ENCODE data around the gene TFEB. TPM values are rescaled to one million over a fixed set of nuclear protein-coding genes. Genes with fewer than 3 reads are reported as not detected.

TFEB gene
- total and polyA plus RNA-seq, 7 donors = 16.1 to 65.2 (median 40.9) TPM

DNA sequence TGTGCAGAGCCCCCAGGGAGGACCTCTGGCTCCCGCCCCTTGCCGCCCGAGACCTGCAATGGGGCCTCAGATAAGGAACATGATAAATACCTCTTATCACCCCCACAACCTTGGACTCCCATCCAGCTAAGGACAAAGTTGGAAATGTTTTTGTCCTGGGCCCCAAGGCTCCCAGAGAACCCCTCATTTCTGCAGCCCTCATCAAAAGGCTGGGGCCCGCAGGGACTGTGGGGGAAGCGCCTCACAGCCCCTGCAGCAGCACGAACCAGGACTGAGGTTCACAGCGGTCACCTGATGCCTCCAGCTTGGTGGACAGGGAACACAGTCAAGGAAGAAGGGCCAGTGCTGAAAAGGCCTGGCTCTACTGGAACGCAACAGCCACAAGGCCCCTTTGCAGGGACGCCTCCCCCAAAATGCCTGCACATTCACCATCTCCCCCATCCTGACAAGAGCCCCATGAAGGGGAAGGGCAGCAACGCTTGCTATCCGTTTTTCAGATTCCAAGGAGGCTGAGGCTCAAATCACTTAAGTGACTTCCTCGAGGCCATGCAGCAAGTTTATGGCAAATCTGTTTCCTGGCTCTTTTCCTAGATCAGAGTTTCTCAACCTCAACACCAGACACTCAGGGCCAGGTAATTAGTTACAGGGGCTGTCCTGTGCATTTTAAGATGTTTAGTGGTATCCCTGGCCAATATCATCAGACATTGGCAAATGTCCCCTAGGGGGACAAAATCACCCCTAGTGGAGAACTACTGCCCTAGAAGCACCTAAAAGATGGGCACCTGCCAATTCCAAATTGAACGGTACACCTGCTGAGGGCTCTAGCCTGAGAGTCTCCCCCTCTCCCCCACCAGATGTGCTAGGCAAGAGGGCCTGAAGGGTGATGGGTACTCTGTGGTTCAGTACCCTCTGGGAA is 10.6 kb downstream of the TFEB start:
- H3K4me3 ChIP-seq = peak overlapping the region; percentile 49
- intact Hi-C loops (cut with DNase I) = no loop called here
- H3K27ac ChIP-seq = peak overlapping the region; percentile 79
- peak in 1 of 2 donors; percentile 43 for DNase-seq
- WGBS, 3 donors = 56 to 77% (median 69%) methylated on average over 13 of the region's 13 CpGs
- H3K4me1 ChIP-seq = peaks cover 99% of the 10 kb centered on the region
- no peaks in the 10 kb centered on the region for H3K27me3 ChIP-seq (ENCODE audit: insufficient read depth in 3 of 3, low read length in 2 of 3)
- no peaks in the 10 kb centered on the region for H3K9me3 ChIP-seq
- TF ChIP-seq, protein P1, sequence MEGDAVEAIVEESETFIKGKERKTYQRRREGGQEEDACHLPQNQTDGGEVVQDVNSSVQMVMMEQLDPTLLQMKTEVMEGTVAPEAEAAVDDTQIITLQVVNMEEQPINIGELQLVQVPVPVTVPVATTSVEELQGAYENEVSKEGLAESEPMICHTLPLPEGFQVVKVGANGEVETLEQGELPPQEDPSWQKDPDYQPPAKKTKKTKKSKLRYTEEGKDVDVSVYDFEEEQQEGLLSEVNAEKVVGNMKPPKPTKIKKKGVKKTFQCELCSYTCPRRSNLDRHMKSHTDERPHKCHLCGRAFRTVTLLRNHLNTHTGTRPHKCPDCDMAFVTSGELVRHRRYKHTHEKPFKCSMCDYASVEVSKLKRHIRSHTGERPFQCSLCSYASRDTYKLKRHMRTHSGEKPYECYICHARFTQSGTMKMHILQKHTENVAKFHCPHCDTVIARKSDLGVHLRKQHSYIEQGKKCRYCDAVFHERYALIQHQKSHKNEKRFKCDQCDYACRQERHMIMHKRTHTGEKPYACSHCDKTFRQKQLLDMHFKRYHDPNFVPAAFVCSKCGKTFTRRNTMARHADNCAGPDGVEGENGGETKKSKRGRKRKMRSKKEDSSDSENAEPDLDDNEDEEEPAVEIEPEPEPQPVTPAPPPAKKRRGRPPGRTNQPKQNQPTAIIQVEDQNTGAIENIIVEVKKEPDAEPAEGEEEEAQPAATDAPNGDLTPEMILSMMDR (IDR thresholded peaks at IDR 0.05) = no peak
- H3K36me3 ChIP-seq (ENCODE audit: insufficient read depth in 1 of 2, low read depth in 1 of 2) = no peaks in the 10 kb centered on the region
- no peak for ATAC-seq

DNA sequence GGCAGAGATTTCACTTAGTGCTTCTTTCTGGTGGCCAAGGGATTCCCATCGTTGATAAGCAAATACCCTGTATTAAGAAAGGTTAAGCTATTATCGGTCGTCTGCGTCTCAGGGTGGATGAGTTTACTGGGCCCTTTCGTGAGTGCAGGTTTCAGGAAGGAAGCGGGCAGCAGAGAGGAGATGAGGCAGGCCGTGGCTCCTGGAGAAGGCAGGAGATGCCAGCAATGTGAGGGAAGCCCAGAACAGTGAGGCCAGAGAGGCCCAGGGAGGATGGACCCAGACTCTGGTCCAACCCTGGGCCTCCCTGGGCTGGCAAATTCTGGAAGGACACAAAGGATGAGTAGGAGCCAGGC is 11.2 kb downstream of the TFEB start:
- intact Hi-C loops (cut with DNase I) = no loop called here

DNA sequence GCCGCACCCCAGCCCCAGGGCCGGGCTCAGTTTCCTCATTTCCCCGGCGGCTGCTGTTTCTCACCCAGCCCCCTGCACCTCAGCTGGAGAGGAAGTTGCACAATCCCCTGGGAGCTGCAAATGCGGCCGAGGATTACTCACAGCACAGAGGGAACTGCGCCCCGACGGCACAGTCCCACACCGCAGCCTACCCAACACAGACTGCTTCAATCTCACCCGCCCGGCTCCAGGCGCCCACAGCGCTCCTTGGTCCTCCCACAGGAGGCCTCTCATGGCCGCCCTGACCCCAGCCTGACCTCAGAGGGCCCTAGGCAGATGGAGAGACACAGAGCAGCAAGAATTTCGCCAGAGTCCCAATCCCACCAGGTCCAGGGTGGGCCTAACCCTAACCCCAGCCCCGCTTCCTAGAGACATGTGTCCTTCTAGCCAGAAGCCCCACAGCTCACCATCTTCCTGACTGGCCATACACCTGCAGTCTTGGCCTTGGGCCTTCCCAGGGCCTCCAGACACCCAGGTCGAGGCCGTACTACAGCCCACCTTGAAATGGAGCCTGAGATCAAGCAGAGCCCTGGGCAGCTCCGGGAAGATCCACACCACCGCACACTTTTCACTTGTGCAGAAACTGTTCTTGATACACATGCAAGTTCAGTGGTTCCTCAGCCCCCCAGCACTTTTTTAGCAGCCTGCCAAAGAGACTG is 11.7 kb downstream of the TFEB start:
- Histone ChIP-seq H3K9me3 (no peaks in the 10 kb centered on the region), H3K4me3 (peak overlapping the region; percentile 49), H3K27ac (peak overlapping the region; percentile 79), H3K27me3 (ENCODE audit: insufficient read depth in 3 of 3, low read length in 2 of 3) (no peaks in the 10 kb centered on the region), H3K36me3 (ENCODE audit: insufficient read depth in 1 of 2, low read depth in 1 of 2) (no peaks in the 10 kb centered on the region), H3K4me1 (peaks cover 99% of the 10 kb centered on the region)
- intact Hi-C loops (cut with DNase I) = no loop called here
- peak; percentile 76 to 86 (median 82) for ATAC-seq
- peak; percentile 84 to 92 for DNase-seq
- TF ChIP-seq, protein P1 (IDR thresholded peaks at IDR 0.05) = no peak
- WGBS, 3 donors = 35 to 55% (median 37%) methylated on average over 20 to 21 of the region's 21 CpGs

More for the DNA sequence above, 11.2 kb downstream of the TFEB start:
- Histone ChIP-seq H3K4me3 (peak overlapping the region; percentile 49), H3K27me3 (ENCODE audit: insufficient read depth in 3 of 3, low read length in 2 of 3) (no peaks in the 10 kb centered on the region), H3K36me3 (ENCODE audit: insufficient read depth in 1 of 2, low read depth in 1 of 2) (no peaks in the 10 kb centered on the region), H3K4me1 (peaks cover 99% of the 10 kb centered on the region), H3K9me3 (no peaks in the 10 kb centered on the region), H3K27ac (peak overlapping the region; percentile 79)
- TF ChIP-seq, protein P1 (IDR thresholded peaks at IDR 0.05) = no peak
- peak in 1 of 2 donors; percentile 48 for DNase-seq
- ATAC-seq = no peak
- WGBS, 3 donors = 25 to 60% (median 31%) methylated on average over 7 of the region's 7 CpGs

DNA sequence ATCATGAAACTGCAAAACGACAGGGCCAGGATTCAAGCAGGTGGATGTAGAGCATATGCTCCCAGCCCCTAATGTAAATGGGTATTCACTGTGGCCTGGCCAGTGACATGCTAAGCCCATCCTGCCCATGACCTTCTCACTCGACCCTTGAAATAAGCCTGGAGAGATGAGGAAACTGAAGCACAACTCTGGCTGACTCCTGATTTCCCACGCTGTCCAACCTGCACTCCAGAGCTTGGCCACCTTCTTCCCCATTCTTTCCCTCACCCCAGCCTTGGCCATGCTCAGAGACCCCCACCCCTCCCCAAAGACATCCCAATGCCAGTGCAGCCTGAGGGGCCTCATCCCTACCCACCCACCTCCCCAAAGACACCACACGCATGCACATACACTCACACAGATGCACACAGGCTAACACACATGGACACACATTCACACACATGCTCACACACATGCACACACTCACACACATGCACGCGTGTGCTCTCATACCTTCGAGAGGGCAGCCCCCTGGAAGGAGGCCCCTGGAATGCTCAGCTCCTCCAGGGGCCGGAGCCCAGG is 12.4 kb downstream of the TFEB start:
- Histone ChIP-seq H3K4me1 (peaks cover 99% of the 10 kb centered on the region), H3K36me3 (ENCODE audit: insufficient read depth in 1 of 2, low read depth in 1 of 2) (no peaks in the 10 kb centered on the region), H3K9me3 (no peaks in the 10 kb centered on the region), H3K4me3 (peak overlapping the region; percentile 49), H3K27ac (peak overlapping the region; percentile 79), H3K27me3 (ENCODE audit: insufficient read depth in 3 of 3, low read length in 2 of 3) (no peaks in the 10 kb centered on the region)
- DNase-seq (peak in 1 of 2 donors; percentile 41), ATAC-seq (peak in 1 of 4 donors; percentile 23)
- TF ChIP-seq, protein P1 (IDR thresholded peaks at IDR 0.05) = no peak
- WGBS, 3 donors = 44 to 57% (median 45%) methylated on average over 8 of the region's 8 CpGs
- intact Hi-C loops (cut with DNase I) = no loop called here

Data from psoas muscle (tissue), 8 donors.